IMR-90 (cell line): Measurements from ENCODE around the gene BMERB1. TPM values are rescaled to one million over a fixed set of nuclear protein-coding genes. Genes with fewer than 3 reads are reported as not detected.

Source experiments
- ATAC-seq: fragments of 200-7000 bp; cut with Tn5 transposase; 2 replicates; pipeline ENCODE4 v1.9.1; 2020; ENCODE audit warnings: low read depth, mild to moderate bottlenecking, moderate library complexity
- BruUV-seq: library from RNA; stranded (reverse); fragments of 400-500 nt; replicated peaks from 2 replicates; lab custom pipeline; 2021; lab: Mats Ljungman, UMichigan
- CTCF ChIA-PET: fragments of 300-600 bp; formaldehyde crosslinking; extraction: SDS; loops from one replicate; lab custom pipeline; 2021; ENCODE audit warnings: antibody characterized with exemption; lab: Yijun Ruan, JAX
- POLR2A ChIA-PET: fragments of 300-600 bp; sonication (Branson Sonifier 250); formaldehyde crosslinking; loops from one replicate; lab custom pipeline; 2022; ENCODE audit warnings: antibody characterized with exemption; ENCODE audit not compliant: unreplicated experiment; lab: Charles Lee
- DNase-seq: peaks from one replicate; pipeline ENCODE4 v3.0.0; 2013
- H2AFZ ChIP-seq: replicated peaks from 2 replicates; pipeline ENCODE3; 2013; ENCODE audit warnings: low read length, mild to moderate bottlenecking; ENCODE audit not compliant: poor library complexity
- H2AK5ac ChIP-seq: 2 replicates; pipeline ENCODE4 v1.6.1; 2013; ENCODE audit warnings: low read depth, low read length, inconsistent platforms
- H2AK9ac ChIP-seq: replicated peaks from 2 replicates; pipeline ENCODE3; 2013; ENCODE audit warnings: mild to moderate bottlenecking, low read depth, low read length, moderate library complexity; ENCODE audit not compliant: poor library complexity
- H2BK120ac ChIP-seq: 2 replicates; pipeline ENCODE4 v1.6.1; 2013; ENCODE audit warnings: low read depth, low read length, inconsistent platforms
- H2BK15ac ChIP-seq: 3 replicates; pipeline ENCODE4 v1.6.1; 2013; ENCODE audit warnings: low read depth, low read length, inconsistent platforms
- H2BK20ac ChIP-seq: 2 replicates; pipeline ENCODE4 v1.6.1; 2013; ENCODE audit warnings: low read depth, mild to moderate bottlenecking, inconsistent platforms, low read length, moderate library complexity
- H2BK5ac ChIP-seq: 2 replicates; pipeline ENCODE4 v1.6.1; 2013; ENCODE audit warnings: mild to moderate bottlenecking, low read depth, low read length, inconsistent platforms; ENCODE audit not compliant: poor library complexity, severe bottlenecking
- H3K14ac ChIP-seq: replicated peaks from 2 replicates; pipeline ENCODE4 v1.6.1; 2013; ENCODE audit warnings: low read depth, low read length, inconsistent platforms
- H3K18ac ChIP-seq: 2 replicates; pipeline ENCODE4 v1.6.1; 2013; ENCODE audit warnings: low read depth, low read length, control low read depth
- H3K23ac ChIP-seq: 2 replicates; pipeline ENCODE4 v1.6.1; 2013; ENCODE audit warnings: low read depth, low read length, inconsistent platforms
- H3K27ac ChIP-seq: 2 replicates; pipeline ENCODE4 v1.5.1; 2013; ENCODE audit warnings: mild to moderate bottlenecking, control low read depth, low read length; ENCODE audit not compliant: insufficient read depth
- H3K27me3 ChIP-seq: 2 replicates; pipeline ENCODE4 v1.6.1; 2013; ENCODE audit warnings: low read length; ENCODE audit not compliant: control insufficient read depth, insufficient read depth
- H3K36me3 ChIP-seq: 2 replicates; pipeline ENCODE4 v1.6.1; 2013; ENCODE audit warnings: low read length, mixed read lengths; ENCODE audit not compliant: control insufficient read depth, insufficient read depth
- H3K4ac ChIP-seq: 2 replicates; pipeline ENCODE4 v1.6.1; 2013; ENCODE audit warnings: low read depth, low read length, inconsistent platforms
- H3K4me1 ChIP-seq: 2 replicates; pipeline ENCODE4 v1.6.1; 2013; ENCODE audit warnings: low read length, mixed read lengths; ENCODE audit not compliant: control insufficient read depth, insufficient read depth
- H3K4me2 ChIP-seq: 2 replicates; pipeline ENCODE4 v1.6.1; 2013; ENCODE audit warnings: low read depth, mild to moderate bottlenecking, control low read depth, low read length, moderate library complexity
- H3K4me3 ChIP-seq: 2 replicates; pipeline ENCODE4 v1.5.1; 2013; ENCODE audit warnings: low read depth, mild to moderate bottlenecking, control low read depth, low read length, moderate library complexity; ENCODE audit not compliant: insufficient read depth
- H3K56ac ChIP-seq: 2 replicates; pipeline ENCODE4 v1.6.1; 2013; ENCODE audit warnings: low read length, inconsistent platforms; ENCODE audit not compliant: insufficient read depth; ENCODE audit errors: extremely low read depth
- H3K79me1 ChIP-seq, 2 experiments: 2 replicates each; pipeline ENCODE4 v1.6.1; 2013; ENCODE audit warnings: low read length in 2 of 2, inconsistent platforms in 1 of 2, low read depth in 1 of 2
- H3K9ac ChIP-seq: 2 replicates; pipeline ENCODE4 v1.6.1; 2013; ENCODE audit warnings: low read depth, low read length, control low read depth
- H3K9me1 ChIP-seq: 2 replicates; pipeline ENCODE4 v1.6.1; 2013; ENCODE audit warnings: low read length, inconsistent platforms; ENCODE audit not compliant: insufficient read depth
- H3K9me3 ChIP-seq: 2 replicates; pipeline ENCODE4 v1.6.1; 2013; ENCODE audit warnings: low read length; ENCODE audit not compliant: control insufficient read depth, insufficient read depth
- H4K20me1 ChIP-seq: 2 replicates; pipeline ENCODE4 v1.6.1; 2013; ENCODE audit warnings: low read length, inconsistent platforms; ENCODE audit not compliant: insufficient read depth
- H4K5ac ChIP-seq: 2 replicates; pipeline ENCODE4 v1.6.1; 2013; ENCODE audit warnings: mild to moderate bottlenecking, low read depth, low read length, control low read depth
- H4K8ac ChIP-seq, 2 experiments: 2 replicates each; pipeline ENCODE4 v1.6.1; 2013; ENCODE audit warnings: low read depth in 2 of 2, low read length in 2 of 2, control low read depth in 1 of 2, inconsistent platforms in 1 of 2
- H4K91ac ChIP-seq: 2 replicates; pipeline ENCODE4 v1.6.1; 2013; ENCODE audit warnings: low read depth, low read length, inconsistent platforms; ENCODE audit not compliant: insufficient read depth
- BHLHE40 ChIP-seq: fragments of 150-350 bp; IDR thresholded peaks from 2 replicates; pipeline ENCODE4 v1.6.1; 2016; ENCODE audit warnings: mild to moderate bottlenecking, low read depth, low read length
- CEBPB ChIP-seq: IDR thresholded peaks from 2 replicates; pipeline ENCODE4 v1.6.1; 2012; ENCODE audit warnings: low read depth, low read length, improper control_type of control experiment
- CHD1 ChIP-seq: IDR thresholded peaks from 2 replicates; pipeline ENCODE4 v1.6.1; 2012; ENCODE audit warnings: low read depth, low read length, improper control_type of control experiment
- FOS ChIP-seq: fragments of 150-350 bp; IDR thresholded peaks from 2 replicates; pipeline ENCODE4 v1.6.1; 2016; ENCODE audit warnings: low read depth, low read length
- MAFK ChIP-seq: IDR thresholded peaks from 2 replicates; pipeline ENCODE4 v1.6.1; 2012; ENCODE audit warnings: low read depth, low read length, improper control_type of control experiment
- MAZ ChIP-seq: IDR thresholded peaks from 2 replicates; pipeline ENCODE4 v1.6.1; 2012; ENCODE audit warnings: low read depth, mild to moderate bottlenecking, low read length, improper control_type of control experiment, moderate library complexity, borderline replicate concordance
- MXI1 ChIP-seq: IDR thresholded peaks from 2 replicates; pipeline ENCODE4 v1.6.1; 2012; ENCODE audit warnings: low read depth, mild to moderate bottlenecking, low read length, moderate library complexity, borderline replicate concordance
- NFE2L2 ChIP-seq: fragments of 150-350 bp; IDR thresholded peaks from 2 replicates; pipeline ENCODE4 v1.6.1; 2016; ENCODE audit warnings: low read depth, mild to moderate bottlenecking, low read length
- POLR2A ChIP-seq: IDR thresholded peaks from 2 replicates; pipeline ENCODE4 v1.6.1; 2012; ENCODE audit warnings: mild to moderate bottlenecking, low read depth, low read length
- RCOR1 ChIP-seq: IDR thresholded peaks from 2 replicates; pipeline ENCODE4 v1.6.1; 2012; ENCODE audit warnings: mild to moderate bottlenecking, low read length, improper control_type of control experiment; ENCODE audit not compliant: insufficient replicate concordance
- RFX5 ChIP-seq: IDR thresholded peaks from 2 replicates; pipeline ENCODE4 v1.8.0; 2012; ENCODE audit warnings: low read depth, mild to moderate bottlenecking, low read length, moderate library complexity
- SMC3 ChIP-seq: fragments of 150-350 bp; IDR thresholded peaks from 2 replicates; pipeline ENCODE4 v1.6.1; 2016; ENCODE audit warnings: low read depth, mild to moderate bottlenecking, antibody characterized with exemption, low read length, moderate library complexity
- WGBS, 2 experiments: methylation state at CpG; one replicate each; pipeline versions ENCODE4 v1.1.5 to v1.1.7; 2013; ENCODE audit warnings: missing lambda C conversion rate in 2 of 2; ENCODE audit not compliant: insufficient read length in 1 of 2; ENCODE audit errors: extremely low coverage in 2 of 2; 5-methylcytosine and 5-hydroxymethylcytosine counted together
- dilution Hi-C: fragments of 300-500 bp; cut with HindIII; formaldehyde crosslinking; loops from one replicate; pipeline ENCODE4 v1.14.3; 2018; ENCODE audit warnings: low sequenced_read_pairs; ENCODE audit not compliant: unreplicated experiment
- in situ Hi-C: fragments of 300-500 bp; cut with MboI; formaldehyde crosslinking; loops from 3 replicates; pipeline ENCODE4 v1.14.3; 2019; ENCODE audit warnings: low sequenced_read_pairs, inconsistent platforms, mixed read lengths
- intact Hi-C: fragments of 100-400 bp; cut with micrococcal nuclease; formaldehyde crosslinking; loops from 2 replicates; pipeline ENCODE4 v1.10.0; 2022
- polyA plus RNA-seq, 3 experiments: library from polyadenylated mRNA; depleted of rRNA; stranded (reverse); fragments of >200 nt; gene quantifications; 2 replicates each; pipeline ENCODE4 v1.2.3, GENCODE V29; 2012; ENCODE audit warnings: low replicate concordance in 1 of 3
- total RNA-seq: library from RNA; depleted of rRNA; stranded (reverse); fragments of >200 nt; gene quantifications from 2 replicates; pipeline ENCODE4 v1.2.3, GENCODE V29; 2012
- TF ChIP-seq, protein P1 (sequence below): fragments of 150-350 bp; IDR thresholded peaks from 2 replicates; pipeline ENCODE4 v1.6.1; 2016; ENCODE audit warnings: low read depth, mild to moderate bottlenecking, low read length, moderate library complexity, borderline replicate concordance
- TF ChIP-seq, protein P2 (sequence below): conservative IDR thresholded peaks from 2 replicates; pipeline ENCODE4 v1.5.1; 2012; ENCODE audit warnings: mild to moderate bottlenecking, low read depth, low read length, improper control_type of control experiment
- TF ChIP-seq, protein P3 (sequence below): fragments of 150-350 bp; IDR thresholded peaks from 2 replicates; pipeline ENCODE4 v1.6.1; 2017; ENCODE audit warnings: mild to moderate bottlenecking, antibody characterized with exemption, low read length, low read depth

The BMERB1 gene
- total and polyA plus RNA-seq, 2 of the 4 experiments (the other 2 are of a cell fraction) = 22.6 to 32.9 TPM

DNA sequence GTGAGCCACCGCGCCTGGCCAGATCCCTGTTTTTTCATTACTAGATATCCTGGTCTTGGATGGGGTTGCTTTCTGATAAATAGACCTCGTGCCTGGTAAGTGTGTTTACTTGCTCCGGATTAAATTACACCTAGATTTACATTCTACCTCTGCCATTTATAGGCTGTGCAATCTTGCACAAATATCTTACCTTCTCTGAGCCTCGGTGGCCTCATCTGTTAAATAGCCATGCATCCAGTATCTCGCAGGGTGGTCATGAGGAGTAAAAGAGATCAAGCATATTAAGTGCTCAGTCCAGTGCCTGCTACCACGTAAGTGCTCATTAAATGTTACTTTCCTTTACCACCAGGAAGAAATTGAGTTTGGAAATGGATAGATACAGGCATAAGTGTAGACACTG lies 98.4 kb downstream of the BMERB1 start:
- no CpG with 5 or more reads among the region's 7 CpGs for WGBS, 2 experiments
- Histone ChIP-seq H2AFZ (no peak overlapping the region), H3K4me2 (no peak overlapping the region), H3K36me3 (peaks cover 8% of the 10 kb centered on the region), H3K56ac (no peak overlapping the region), H4K5ac (no peak overlapping the region), H3K4ac (no peak overlapping the region), H2BK15ac (no peak overlapping the region), H2BK20ac (no peak overlapping the region), H2BK120ac (no peak overlapping the region), H3K23ac (no peak overlapping the region), H3K79me1 (peaks cover 0 to 5% of the 10 kb centered on the region in 2 experiments; a peak in 2 of 4 replicates), H3K14ac (no peak overlapping the region), H2AK9ac (no peak overlapping the region), H2BK5ac (no peak overlapping the region), H2AK5ac (no peak overlapping the region), H4K8ac (no peak overlapping the region), H3K4me3 (no peak overlapping the region), H3K18ac (no peak overlapping the region), H4K20me1 (no peaks in the 10 kb centered on the region; the same call in 1 of the 2 replicates), H3K4me1 (no peaks in the 10 kb centered on the region), H3K27me3 (no peaks in the 10 kb centered on the region), H3K9me1 (no peaks in the 10 kb centered on the region; the same call in 1 of the 2 replicates), H4K91ac (no peak overlapping the region), H3K9me3 (no peaks in the 10 kb centered on the region), H3K27ac (no peak overlapping the region), H3K9ac (no peak overlapping the region)
- dilution Hi-C loops = no loop called here
- POLR2A ChIA-PET = no interaction called here
- CTCF ChIA-PET = no interaction called here
- no TSS peak for BruUV-seq
- TF ChIP-seq CHD1 = no peak
- TF ChIP-seq, protein P1, sequence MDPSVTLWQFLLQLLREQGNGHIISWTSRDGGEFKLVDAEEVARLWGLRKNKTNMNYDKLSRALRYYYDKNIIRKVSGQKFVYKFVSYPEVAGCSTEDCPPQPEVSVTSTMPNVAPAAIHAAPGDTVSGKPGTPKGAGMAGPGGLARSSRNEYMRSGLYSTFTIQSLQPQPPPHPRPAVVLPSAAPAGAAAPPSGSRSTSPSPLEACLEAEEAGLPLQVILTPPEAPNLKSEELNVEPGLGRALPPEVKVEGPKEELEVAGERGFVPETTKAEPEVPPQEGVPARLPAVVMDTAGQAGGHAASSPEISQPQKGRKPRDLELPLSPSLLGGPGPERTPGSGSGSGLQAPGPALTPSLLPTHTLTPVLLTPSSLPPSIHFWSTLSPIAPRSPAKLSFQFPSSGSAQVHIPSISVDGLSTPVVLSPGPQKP = no peak
- TF ChIP-seq CEBPB = no peak
- TF ChIP-seq, protein P2, sequence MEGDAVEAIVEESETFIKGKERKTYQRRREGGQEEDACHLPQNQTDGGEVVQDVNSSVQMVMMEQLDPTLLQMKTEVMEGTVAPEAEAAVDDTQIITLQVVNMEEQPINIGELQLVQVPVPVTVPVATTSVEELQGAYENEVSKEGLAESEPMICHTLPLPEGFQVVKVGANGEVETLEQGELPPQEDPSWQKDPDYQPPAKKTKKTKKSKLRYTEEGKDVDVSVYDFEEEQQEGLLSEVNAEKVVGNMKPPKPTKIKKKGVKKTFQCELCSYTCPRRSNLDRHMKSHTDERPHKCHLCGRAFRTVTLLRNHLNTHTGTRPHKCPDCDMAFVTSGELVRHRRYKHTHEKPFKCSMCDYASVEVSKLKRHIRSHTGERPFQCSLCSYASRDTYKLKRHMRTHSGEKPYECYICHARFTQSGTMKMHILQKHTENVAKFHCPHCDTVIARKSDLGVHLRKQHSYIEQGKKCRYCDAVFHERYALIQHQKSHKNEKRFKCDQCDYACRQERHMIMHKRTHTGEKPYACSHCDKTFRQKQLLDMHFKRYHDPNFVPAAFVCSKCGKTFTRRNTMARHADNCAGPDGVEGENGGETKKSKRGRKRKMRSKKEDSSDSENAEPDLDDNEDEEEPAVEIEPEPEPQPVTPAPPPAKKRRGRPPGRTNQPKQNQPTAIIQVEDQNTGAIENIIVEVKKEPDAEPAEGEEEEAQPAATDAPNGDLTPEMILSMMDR = no peak
- no peak for TF ChIP-seq NFE2L2
- TF ChIP-seq MXI1 = no peak
- no peak for TF ChIP-seq BHLHE40
- TF ChIP-seq RCOR1 = no peak
- TF ChIP-seq RFX5 = no peak
- TF ChIP-seq FOS = no peak
- TF ChIP-seq, protein P3, sequence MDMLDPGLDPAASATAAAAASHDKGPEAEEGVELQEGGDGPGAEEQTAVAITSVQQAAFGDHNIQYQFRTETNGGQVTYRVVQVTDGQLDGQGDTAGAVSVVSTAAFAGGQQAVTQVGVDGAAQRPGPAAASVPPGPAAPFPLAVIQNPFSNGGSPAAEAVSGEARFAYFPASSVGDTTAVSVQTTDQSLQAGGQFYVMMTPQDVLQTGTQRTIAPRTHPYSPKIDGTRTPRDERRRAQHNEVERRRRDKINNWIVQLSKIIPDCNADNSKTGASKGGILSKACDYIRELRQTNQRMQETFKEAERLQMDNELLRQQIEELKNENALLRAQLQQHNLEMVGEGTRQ = no peak
- TF ChIP-seq POLR2A = no peak
- TF ChIP-seq MAFK = no peak
- no peak for TF ChIP-seq MAZ
- no peak for TF ChIP-seq SMC3
- in situ Hi-C loops = no loop called here
- ATAC-seq = no peak
- intact Hi-C loops = no loop called here
- DNase-seq = no peak
